GM12872 (cell line): ENCODE measurements around the gene C1orf87.

ENCODE experiments used
- TF ChIP-seq, protein P1 (sequence below): IDR thresholded peaks from 3 replicates; pipeline ENCODE4 v1.5.1; 2011; ENCODE audit warnings: low read depth, mild to moderate bottlenecking, low read length, moderate library complexity; ENCODE audit not compliant: insufficient read depth

Gene C1orf87

GRCh38 chr1:60037669-60038068 lies 35.9 kb downstream of the C1orf87 start:
- TF ChIP-seq, protein P1, sequence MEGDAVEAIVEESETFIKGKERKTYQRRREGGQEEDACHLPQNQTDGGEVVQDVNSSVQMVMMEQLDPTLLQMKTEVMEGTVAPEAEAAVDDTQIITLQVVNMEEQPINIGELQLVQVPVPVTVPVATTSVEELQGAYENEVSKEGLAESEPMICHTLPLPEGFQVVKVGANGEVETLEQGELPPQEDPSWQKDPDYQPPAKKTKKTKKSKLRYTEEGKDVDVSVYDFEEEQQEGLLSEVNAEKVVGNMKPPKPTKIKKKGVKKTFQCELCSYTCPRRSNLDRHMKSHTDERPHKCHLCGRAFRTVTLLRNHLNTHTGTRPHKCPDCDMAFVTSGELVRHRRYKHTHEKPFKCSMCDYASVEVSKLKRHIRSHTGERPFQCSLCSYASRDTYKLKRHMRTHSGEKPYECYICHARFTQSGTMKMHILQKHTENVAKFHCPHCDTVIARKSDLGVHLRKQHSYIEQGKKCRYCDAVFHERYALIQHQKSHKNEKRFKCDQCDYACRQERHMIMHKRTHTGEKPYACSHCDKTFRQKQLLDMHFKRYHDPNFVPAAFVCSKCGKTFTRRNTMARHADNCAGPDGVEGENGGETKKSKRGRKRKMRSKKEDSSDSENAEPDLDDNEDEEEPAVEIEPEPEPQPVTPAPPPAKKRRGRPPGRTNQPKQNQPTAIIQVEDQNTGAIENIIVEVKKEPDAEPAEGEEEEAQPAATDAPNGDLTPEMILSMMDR: no peak

DNA sequence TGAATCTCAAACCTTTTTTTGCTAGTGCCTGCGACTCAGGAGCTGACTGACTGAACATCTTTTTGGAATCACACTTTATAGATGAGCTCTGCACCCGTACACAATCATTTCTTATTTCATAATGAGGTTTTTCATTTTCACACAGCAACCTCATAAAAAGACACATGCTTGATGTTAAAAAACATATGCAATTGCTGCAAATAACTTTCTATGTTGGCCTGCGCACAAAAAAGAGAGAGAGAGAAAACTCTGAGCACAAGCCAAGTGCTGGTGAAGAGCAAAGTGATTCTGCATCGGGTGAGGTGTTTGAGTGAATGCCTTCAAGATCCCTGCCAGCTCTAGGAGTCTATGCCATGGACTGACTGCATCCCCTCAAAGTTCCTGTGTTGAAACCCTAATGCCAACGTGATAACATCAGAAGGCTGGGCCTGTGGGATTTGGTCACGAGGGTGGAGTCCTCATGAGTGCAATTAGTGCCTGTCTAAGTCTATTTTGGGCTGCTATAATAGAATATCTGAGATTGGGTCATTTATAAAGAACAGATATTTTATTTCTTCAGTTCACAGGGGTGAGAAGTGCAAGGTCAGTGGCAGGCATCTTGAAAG lies 36.6 kb downstream of the C1orf87 start:
- TF ChIP-seq, protein P1: no peak

- TF ChIP-seq, protein P1: no peak
Observed at GRCh38 chr1:60035921-60036320, 37.6 kb downstream of the C1orf87 start.

- TF ChIP-seq, protein P1: no peak
Observed at GRCh38 chr1:60034999-60035398, 38.6 kb downstream of the C1orf87 start.

- TF ChIP-seq, protein P1: no peak
Observed at GRCh38 chr1:60033066-60033465, 40.5 kb downstream of the C1orf87 start.

- TF ChIP-seq, protein P1: no peak
Observed at GRCh38 chr1:60031146-60031545, 42.4 kb downstream of the C1orf87 start.

DNA sequence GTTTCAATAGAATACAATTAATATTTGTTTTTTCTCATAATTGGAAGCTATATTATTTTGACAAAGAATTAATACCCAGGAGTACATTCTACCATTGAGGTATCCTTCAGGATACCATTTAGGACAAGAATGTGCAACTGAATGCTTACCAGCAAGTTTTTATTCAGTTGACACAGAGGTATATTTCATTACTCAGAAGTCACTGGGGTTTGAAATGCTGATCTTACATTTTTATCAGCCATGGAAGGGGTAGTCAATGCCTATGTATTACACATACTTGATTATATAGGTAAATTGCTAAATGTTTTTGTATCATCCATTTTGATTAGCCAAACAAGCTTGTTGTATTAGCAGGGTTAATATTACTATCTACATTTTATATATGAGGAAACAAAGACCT lies 48.0 kb downstream of the C1orf87 start:
- TF ChIP-seq, protein P1: no peak
